ENCODE data around the gene RASGEF1B. TPM values are rescaled to one million over a fixed set of nuclear protein-coding genes. Genes with fewer than 3 reads are reported as not detected.

RASGEF1B gene
- total and polyA plus RNA-seq, 2 donors (not counting 3 experiments of a cell fraction or from before 2014, with no cell fraction given): not detected

- POLR2A ChIA-PET: no interaction called here
- no peaks in the 10 kb centered on the region for H3K9me1 ChIP-seq (replicated peaks; ENCODE audit: control insufficient read depth, extremely low read depth, insufficient read depth, low read length)
- DNase-seq (ENCODE audit: low read depth, low spot score): no peak
- dilution Hi-C loops (cut with MboI; ENCODE audit: extremely low pct_ligation_motif_present, low sequenced_read_pairs): no loop called here
- H3K4me2 ChIP-seq (ENCODE audit: insufficient read depth, low read length): no peak overlapping the region
- TF ChIP-seq MAX (IDR thresholded peaks at IDR 0.05; ENCODE audit: insufficient read depth, insufficient read length) (no peak), GATA2 (IDR thresholded peaks at IDR 0.05; ENCODE audit: insufficient read depth, insufficient read length, low read depth, low read length) (no peak), POLR2AphosphoS5 (IDR thresholded peaks at IDR 0.05; ENCODE audit: insufficient read depth, low read depth, low read length) (no peak), EZH2 (IDR thresholded peaks at IDR 0.05; ENCODE audit: borderline replicate concordance, low read depth, low read length, severe bottlenecking) (no peak), FOS (IDR thresholded peaks at IDR 0.05; ENCODE audit: borderline replicate concordance, insufficient read depth, low read length) (no peak), MYC (IDR thresholded peaks at IDR 0.05; ENCODE audit: low read depth, low read length) (no peak), POLR2A (IDR thresholded peaks at IDR 0.05; ENCODE audit: low read depth, low read length) (no peak), JUN (IDR thresholded peaks at IDR 0.05; ENCODE audit: borderline replicate concordance, insufficient read depth, insufficient read length, low read depth) (no peak)
- TF ChIP-seq, protein P1, sequence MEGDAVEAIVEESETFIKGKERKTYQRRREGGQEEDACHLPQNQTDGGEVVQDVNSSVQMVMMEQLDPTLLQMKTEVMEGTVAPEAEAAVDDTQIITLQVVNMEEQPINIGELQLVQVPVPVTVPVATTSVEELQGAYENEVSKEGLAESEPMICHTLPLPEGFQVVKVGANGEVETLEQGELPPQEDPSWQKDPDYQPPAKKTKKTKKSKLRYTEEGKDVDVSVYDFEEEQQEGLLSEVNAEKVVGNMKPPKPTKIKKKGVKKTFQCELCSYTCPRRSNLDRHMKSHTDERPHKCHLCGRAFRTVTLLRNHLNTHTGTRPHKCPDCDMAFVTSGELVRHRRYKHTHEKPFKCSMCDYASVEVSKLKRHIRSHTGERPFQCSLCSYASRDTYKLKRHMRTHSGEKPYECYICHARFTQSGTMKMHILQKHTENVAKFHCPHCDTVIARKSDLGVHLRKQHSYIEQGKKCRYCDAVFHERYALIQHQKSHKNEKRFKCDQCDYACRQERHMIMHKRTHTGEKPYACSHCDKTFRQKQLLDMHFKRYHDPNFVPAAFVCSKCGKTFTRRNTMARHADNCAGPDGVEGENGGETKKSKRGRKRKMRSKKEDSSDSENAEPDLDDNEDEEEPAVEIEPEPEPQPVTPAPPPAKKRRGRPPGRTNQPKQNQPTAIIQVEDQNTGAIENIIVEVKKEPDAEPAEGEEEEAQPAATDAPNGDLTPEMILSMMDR (IDR thresholded peaks at IDR 0.05; ENCODE audit: extremely low read depth in 1 of 2, insufficient read depth in 1 of 2, low read depth in 1 of 2, low read length in 2 of 2): no peak
- H2AFZ ChIP-seq (ENCODE audit: low read depth, low read length): no peak overlapping the region
- CTCF ChIA-PET: interaction anchor here (1.6 kb wide), 1 partner anchor 46 kb away, joined by 5 read pairs; no protein-coding TSS in a partner anchor
- intact Hi-C loops (cut with micrococcal nuclease): no loop called here
- peaks cover 0 to 3% of the 10 kb centered on the region in 2 experiments for H3K27me3 ChIP-seq (ENCODE audit: control insufficient read depth in 2 of 2, insufficient read depth in 2 of 2, low read length in 2 of 2)
- H3K4me3 ChIP-seq (replicated peaks in 1 of 3; ENCODE audit: insufficient read depth in 1 of 3, low read depth in 1 of 3, low read length in 3 of 3): no peak overlapping the region
- H3K9ac ChIP-seq (replicated peaks; ENCODE audit: extremely low read depth, insufficient read depth, low read length): no peak overlapping the region
- no peaks in the 10 kb centered on the region for H3K79me2 ChIP-seq (ENCODE audit: control insufficient read depth, insufficient read depth, low read length)
- no peaks in the 10 kb centered on the region for H3K4me1 ChIP-seq (ENCODE audit: control insufficient read depth, extremely low read depth, insufficient read depth, low read length)
- no peaks in the 10 kb centered on the region for H3K36me3 ChIP-seq (ENCODE audit: control insufficient read depth in 2 of 2, extremely low read depth in 1 of 2, insufficient read depth in 2 of 2, low read length in 2 of 2)
- no peak overlapping the region for H3K27ac ChIP-seq (ENCODE audit: insufficient read depth, low read depth, low read length)
- no peaks in the 10 kb centered on the region for H4K20me1 ChIP-seq (replicated peaks; ENCODE audit: control insufficient read depth, extremely low read depth, insufficient read depth, low read length)
- no peak for FAIRE-seq
- BruUV-seq (replicated peaks): no TSS peak
- H3K9me3 ChIP-seq (replicated peaks; ENCODE audit: control insufficient read depth, insufficient read depth, low read length): no peaks in the 10 kb centered on the region
Measured at GRCh38 chr4:81512757-81513501, 41.2 kb upstream of the RASGEF1B start.

All from endothelial cell of umbilical vein (primary cell).